ENCODE results near the gene SEMA4D.

Gene SEMA4D

GRCh38 chr9:89488936-89489335 is 9.0 kb downstream of the SEMA4D start:
- no peak for TF ChIP-seq CTCF (IDR thresholded peaks at IDR 0.05; ENCODE audit: low read depth, low read length)
- no peak overlapping the region for H3K4me3 ChIP-seq (ENCODE audit: low read depth, low read length)

DNA sequence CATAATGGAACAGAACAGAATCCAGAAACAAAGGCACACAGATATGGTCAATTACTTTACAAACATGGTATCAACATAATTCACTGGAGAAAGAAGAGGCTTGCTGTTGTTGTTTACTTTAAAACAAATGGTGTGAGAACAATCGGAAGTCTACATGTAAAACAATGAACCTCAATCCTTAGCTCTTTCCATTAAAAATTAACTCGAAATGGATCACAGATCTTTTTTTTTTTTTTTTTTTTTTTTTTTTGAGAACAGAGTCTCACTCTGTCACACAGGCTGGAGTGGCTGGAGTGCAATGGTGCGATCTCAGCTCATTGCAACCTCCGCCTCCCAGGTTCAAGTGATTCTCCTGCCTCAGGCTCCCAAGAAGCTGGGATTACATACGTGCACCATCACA is 9.8 kb downstream of the SEMA4D start:
- TF ChIP-seq CTCF (IDR thresholded peaks at IDR 0.05; ENCODE audit: low read depth, low read length): no peak
- H3K4me3 ChIP-seq (ENCODE audit: low read depth, low read length): no peak overlapping the region

- TF ChIP-seq CTCF (IDR thresholded peaks at IDR 0.05; ENCODE audit: low read depth, low read length): no peak
- no peak overlapping the region for H3K4me3 ChIP-seq (ENCODE audit: low read depth, low read length)
These were observed 11.2 kb downstream of the SEMA4D start for GRCh38 chr9:89486681-89487080.

DNA sequence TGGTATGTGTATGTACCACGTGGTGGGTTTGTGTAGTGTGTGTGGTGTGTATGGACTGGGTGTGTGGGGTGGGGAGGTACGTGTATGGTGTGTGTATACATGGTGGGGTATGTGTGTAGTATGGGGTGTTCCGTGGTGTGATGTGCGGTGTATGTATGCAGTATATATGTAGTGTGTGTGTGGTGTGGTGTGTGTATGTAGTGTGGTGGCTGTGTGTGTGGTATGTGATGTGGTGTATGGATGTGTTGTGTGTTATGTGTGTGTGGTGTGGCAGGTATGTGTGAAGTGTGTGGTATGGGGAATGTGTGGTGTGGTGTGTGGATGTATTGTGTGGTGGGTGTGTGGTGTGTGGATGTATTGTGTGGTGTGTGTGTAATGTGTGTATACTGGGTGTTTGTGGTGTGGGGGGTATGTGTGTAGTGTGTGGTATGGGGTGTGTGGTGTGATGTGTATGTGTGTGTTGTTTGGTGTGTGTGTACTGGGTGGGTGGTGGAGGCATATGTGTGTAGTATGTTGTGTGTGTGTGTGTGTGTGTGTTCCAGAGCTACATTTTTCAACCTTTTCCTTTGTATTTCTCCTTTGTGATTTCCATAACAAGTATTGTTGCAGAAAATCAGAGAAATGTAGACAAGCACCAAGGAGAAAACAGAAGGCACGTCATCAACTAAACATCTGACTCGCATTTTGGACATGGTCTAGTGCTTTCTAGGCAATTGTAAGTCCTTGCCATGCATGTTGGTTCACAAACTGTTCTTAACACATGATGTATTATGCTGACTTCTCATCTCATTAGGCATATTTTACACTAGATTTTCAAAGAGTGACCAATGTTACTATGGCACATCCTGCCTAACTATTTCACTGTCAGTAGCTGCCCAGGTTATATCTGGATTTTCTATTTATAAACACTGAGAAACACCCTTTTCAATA is 13.2 kb downstream of the SEMA4D start:
- H3K4me3 ChIP-seq (ENCODE audit: low read depth, low read length): no peak overlapping the region

GRCh38 chr9:89483592-89484474 is 14.1 kb downstream of the SEMA4D start:
- TF ChIP-seq CTCF (IDR thresholded peaks at IDR 0.05; ENCODE audit: low read depth, low read length): no peak
- H3K4me3 ChIP-seq (ENCODE audit: low read depth, low read length): no peak overlapping the region

More for the DNA sequence above, 13.2 kb downstream of the SEMA4D start:
- no peak for TF ChIP-seq CTCF (IDR thresholded peaks at IDR 0.05; ENCODE audit: low read depth, low read length)

GRCh38 chr9:89482901-89483361 is 15.0 kb downstream of the SEMA4D start:
- no peak for TF ChIP-seq CTCF (IDR thresholded peaks at IDR 0.05; ENCODE audit: low read depth, low read length)
- H3K4me3 ChIP-seq (ENCODE audit: low read depth, low read length): no peak overlapping the region

Data from WI38 (cell line).